Calu3 (cell line): ENCODE results near the gene LCLAT1. TPM values are rescaled to one million over a fixed set of nuclear protein-coding genes. Genes with fewer than 3 reads are reported as not detected.
"Not testable (repeated sequence)": the region's sequence is repeated elsewhere in the genome, so short reads cannot be mapped to it uniquely, and the experiment has no call there.

Experiments used
- BruUV-seq: library from RNA; stranded (reverse); fragments of 400-500 nt; replicated peaks from 2 replicates; lab custom pipeline; 2021; lab: Mats Ljungman, UMichigan
- CTCF ChIA-PET: fragments of 300-600 bp; sonication (Branson Sonifier 250); formaldehyde crosslinking; loops from one replicate; lab custom pipeline; 2022; ENCODE audit warnings: antibody characterized with exemption; lab: Charles Lee
- DNase-seq: peaks from one replicate; pipeline ENCODE4 v3.0.0; 2022
- H3K27ac Mint-ChIP-seq: one replicate; pipeline ENCODE4 v1.8.0; 2022; ENCODE audit warnings: mixed read lengths; ENCODE audit not compliant: unreplicated experiment
- H3K27me3 Mint-ChIP-seq: one replicate; pipeline ENCODE4 v1.8.0; 2022; ENCODE audit warnings: mixed read lengths; ENCODE audit not compliant: unreplicated experiment
- H3K36me3 Mint-ChIP-seq: one replicate; pipeline ENCODE4 v1.8.0; 2022; ENCODE audit warnings: mild to moderate bottlenecking, moderate library complexity, mixed read lengths; ENCODE audit not compliant: insufficient read depth, unreplicated experiment
- H3K4me1 Mint-ChIP-seq: one replicate; pipeline ENCODE4 v1.8.0; 2022; ENCODE audit warnings: mild to moderate bottlenecking, low read depth, mixed read lengths; ENCODE audit not compliant: unreplicated experiment
- H3K4me3 Mint-ChIP-seq: one replicate; pipeline ENCODE4 v1.8.0; 2022; ENCODE audit warnings: mild to moderate bottlenecking, low read depth, moderate library complexity, mixed read lengths; ENCODE audit not compliant: unreplicated experiment
- H3K9me3 Mint-ChIP-seq: one replicate; pipeline ENCODE4 v1.8.0; 2022; ENCODE audit warnings: low read depth, mixed read lengths; ENCODE audit not compliant: unreplicated experiment
- intact Hi-C: fragments of 100-400 bp; cut with micrococcal nuclease; formaldehyde crosslinking; loops from one replicate; pipeline ENCODE4 v1.10.0; 2022; ENCODE audit not compliant: unreplicated experiment
- total RNA-seq: library from RNA; stranded (reverse); gene quantifications from 2 replicates; pipeline ENCODE4 v1.2.3, GENCODE V29; 2022
- TF ChIP-seq, protein P1 (sequence below): fragments of 200-600 bp; IDR thresholded peaks from one replicate; pipeline ENCODE4 v1.8.0; 2022; ENCODE audit warnings: antibody characterized with exemption; ENCODE audit not compliant: unreplicated experiment

Gene LCLAT1
- total RNA-seq, 1 experiment from 2014 or later: 47.6 TPM

DNA sequence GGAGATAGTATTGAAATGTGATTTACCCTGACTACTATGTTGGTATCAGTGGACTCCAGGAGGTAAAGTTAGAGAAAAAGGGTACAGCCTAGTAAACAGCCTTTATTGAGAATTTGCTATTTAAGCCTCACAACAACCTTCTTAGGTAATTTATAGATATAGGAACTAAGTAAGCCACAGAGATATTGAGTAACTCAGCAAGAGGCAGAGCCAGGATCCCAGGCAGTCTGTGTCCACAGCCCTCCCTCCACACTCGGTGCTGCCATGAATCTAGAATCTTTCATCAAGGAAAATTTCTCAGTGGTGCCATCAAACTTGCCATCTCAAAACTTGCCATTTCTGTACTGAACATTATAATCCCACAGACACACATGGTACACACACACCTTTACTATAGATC lies 189.3 kb downstream of the LCLAT1 start:
- Mint-ChIP-seq H3K27ac (no peak overlapping the region), H3K27me3 (no peaks in the 10 kb centered on the region), H3K4me1 (no peaks in the 10 kb centered on the region), H3K9me3 (no peaks in the 10 kb centered on the region), H3K36me3 (peaks cover 6% of the 10 kb centered on the region), H3K4me3 (no peak overlapping the region)
- TF ChIP-seq, protein P1, sequence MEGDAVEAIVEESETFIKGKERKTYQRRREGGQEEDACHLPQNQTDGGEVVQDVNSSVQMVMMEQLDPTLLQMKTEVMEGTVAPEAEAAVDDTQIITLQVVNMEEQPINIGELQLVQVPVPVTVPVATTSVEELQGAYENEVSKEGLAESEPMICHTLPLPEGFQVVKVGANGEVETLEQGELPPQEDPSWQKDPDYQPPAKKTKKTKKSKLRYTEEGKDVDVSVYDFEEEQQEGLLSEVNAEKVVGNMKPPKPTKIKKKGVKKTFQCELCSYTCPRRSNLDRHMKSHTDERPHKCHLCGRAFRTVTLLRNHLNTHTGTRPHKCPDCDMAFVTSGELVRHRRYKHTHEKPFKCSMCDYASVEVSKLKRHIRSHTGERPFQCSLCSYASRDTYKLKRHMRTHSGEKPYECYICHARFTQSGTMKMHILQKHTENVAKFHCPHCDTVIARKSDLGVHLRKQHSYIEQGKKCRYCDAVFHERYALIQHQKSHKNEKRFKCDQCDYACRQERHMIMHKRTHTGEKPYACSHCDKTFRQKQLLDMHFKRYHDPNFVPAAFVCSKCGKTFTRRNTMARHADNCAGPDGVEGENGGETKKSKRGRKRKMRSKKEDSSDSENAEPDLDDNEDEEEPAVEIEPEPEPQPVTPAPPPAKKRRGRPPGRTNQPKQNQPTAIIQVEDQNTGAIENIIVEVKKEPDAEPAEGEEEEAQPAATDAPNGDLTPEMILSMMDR: no peak
- no TSS peak for BruUV-seq
- intact Hi-C loops: no loop called here
- CTCF ChIA-PET: no interaction called here
- DNase-seq: no peak

DNA sequence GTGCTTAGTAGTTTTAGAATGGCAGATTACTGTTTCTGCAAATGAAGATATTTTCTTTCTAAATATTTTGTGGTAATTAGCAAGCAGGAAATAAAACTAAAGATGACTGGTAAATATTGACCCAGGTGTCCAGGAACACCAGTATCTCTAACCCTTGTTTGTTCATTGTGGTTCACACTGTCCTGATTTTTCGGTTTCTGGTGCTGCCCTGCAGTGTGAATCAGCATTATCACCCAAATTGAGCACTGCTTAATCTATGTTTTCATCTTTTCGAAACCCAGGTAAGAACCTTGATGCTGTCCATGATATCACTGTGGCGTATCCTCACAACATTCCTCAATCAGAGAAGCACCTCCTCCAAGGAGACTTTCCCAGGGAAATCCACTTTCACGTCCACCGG lies 192.8 kb downstream of the LCLAT1 start:
- CTCF ChIA-PET: no interaction called here
- no peak for DNase-seq
- H3K4me1 Mint-ChIP-seq: no peaks in the 10 kb centered on the region

DNA sequence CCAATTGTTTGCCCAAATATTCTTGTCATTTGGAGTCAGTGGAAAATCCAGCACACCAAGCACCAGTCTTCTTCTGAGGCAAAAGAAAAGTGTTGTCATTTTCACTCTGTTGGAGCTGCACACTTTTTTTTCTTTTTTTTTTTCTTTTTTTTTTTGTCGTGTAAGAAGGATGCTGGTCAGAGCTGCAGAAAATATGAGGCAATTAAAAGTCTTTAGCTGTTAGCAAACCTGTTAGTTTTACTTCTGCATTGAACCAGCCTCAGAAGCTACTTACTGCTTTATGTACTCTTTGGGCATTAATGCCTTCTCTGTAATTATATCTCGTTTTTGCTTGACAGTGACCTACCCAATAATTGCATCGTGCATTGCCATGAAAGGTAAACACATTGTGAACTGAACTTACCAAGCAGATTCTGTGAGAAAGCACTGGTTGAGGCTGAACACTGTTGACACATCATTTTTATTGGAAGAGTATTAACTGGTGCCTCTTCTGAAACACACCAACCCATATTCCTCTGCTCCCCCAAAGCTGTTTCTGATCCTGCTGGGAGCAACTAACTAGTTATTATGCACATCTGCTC lies 194.8 kb downstream of the LCLAT1 start:
- no peak overlapping the region for H3K27ac Mint-ChIP-seq
- H3K4me1 Mint-ChIP-seq: no peaks in the 10 kb centered on the region
- intact Hi-C loops: no loop called here
- peaks cover 8% of the 10 kb centered on the region for H3K36me3 Mint-ChIP-seq
- DNase-seq: no peak
- TF ChIP-seq, protein P1: no peak
- H3K4me3 Mint-ChIP-seq: no peak overlapping the region
- H3K27me3 Mint-ChIP-seq: no peaks in the 10 kb centered on the region
- BruUV-seq: TSS peak; percentile 54
- CTCF ChIA-PET: interaction anchor here (0.6 kb wide), 1 partner anchor 418 kb away, joined by 3 read pairs; no protein-coding TSS in a partner anchor
- no peaks in the 10 kb centered on the region for H3K9me3 Mint-ChIP-seq

More for the DNA sequence above, 192.8 kb downstream of the LCLAT1 start:
- H3K27ac Mint-ChIP-seq: no peak overlapping the region
- H3K36me3 Mint-ChIP-seq: peaks cover 8% of the 10 kb centered on the region
- no TSS peak for BruUV-seq
- no peak overlapping the region for H3K4me3 Mint-ChIP-seq
- TF ChIP-seq, protein P1: no peak
- no peaks in the 10 kb centered on the region for H3K9me3 Mint-ChIP-seq
- intact Hi-C loops: no loop called here
- H3K27me3 Mint-ChIP-seq: no peaks in the 10 kb centered on the region

DNA sequence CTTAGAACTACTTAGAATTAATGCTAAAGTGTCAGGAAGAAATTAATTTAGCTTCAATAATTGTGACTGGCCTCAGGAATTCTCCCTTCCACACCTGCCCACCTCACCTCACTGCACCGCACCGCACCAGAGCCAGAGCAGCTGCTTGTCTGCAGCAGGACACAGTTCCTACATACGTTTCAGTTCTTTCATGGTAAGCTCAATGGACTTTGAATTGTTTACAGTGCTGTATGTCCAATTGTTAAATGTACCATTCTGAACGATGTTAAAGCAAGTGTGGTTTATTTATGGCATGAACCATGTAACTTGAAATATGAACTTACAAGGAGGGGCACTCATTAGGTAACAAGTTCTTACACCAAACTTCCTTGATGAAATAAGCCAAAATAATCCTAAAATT lies 196.0 kb downstream of the LCLAT1 start:
- H3K27me3 Mint-ChIP-seq, CTCF ChIA-PET, H3K4me3 Mint-ChIP-seq, DNase-seq, H3K27ac Mint-ChIP-seq, H3K36me3 Mint-ChIP-seq, H3K9me3 Mint-ChIP-seq, intact Hi-C loops, H3K4me1 Mint-ChIP-seq, BruUV-seq: not testable (repeated sequence)

DNA sequence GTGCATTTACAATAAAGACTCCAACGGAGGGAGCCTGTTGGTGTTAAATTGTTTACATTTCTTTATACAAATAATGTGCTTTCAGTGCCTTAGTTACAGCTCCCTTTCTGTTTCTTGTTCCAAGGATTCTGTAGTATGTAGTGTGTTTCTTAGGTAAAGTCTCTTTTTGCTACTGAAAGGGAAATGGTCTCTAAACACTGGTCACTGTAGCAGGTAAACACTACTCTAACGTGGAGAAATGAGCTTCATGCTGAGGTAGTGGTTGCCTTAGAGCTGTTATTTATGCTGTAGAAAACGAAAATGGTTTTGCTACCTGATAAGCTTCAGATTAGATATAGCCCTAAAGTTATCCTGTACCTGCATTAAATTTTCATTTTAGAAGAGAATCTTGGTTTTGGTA lies 196.6 kb downstream of the LCLAT1 start:
- intact Hi-C loops: no loop called here
- TF ChIP-seq, protein P1: no peak
- CTCF ChIA-PET: no interaction called here
- Mint-ChIP-seq H3K36me3 (peaks cover 8% of the 10 kb centered on the region), H3K4me1 (no peaks in the 10 kb centered on the region), H3K4me3 (no peak overlapping the region), H3K27me3 (no peaks in the 10 kb centered on the region), H3K27ac (no peak overlapping the region), H3K9me3 (no peaks in the 10 kb centered on the region)
- no TSS peak for BruUV-seq
- no peak for DNase-seq
